ENCODE measurements around the gene MOK.

MOK gene

DNA sequence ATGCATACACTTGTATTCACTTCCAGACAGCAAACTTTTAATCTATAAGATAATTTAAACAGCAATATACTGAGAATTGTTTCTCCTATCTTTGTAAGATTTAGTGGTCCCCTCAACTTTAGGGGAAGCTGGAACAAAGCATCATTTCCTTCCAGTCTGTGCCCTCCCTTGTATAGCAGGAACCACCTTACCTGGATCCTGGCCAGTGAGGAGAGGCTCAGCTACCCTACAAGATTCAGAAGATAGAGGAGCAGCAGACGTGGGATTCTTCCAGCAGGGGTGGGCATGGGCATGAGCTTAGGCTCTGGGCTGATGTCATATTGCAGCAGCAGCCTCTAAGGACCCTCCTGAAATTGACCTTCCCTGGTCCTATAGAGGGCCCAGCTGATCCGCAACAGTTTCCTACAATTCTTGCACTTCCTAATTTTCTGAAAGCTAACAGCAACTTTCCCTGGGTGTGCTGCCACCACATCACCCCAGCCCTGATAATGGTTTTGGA lies 21.3 kb downstream of the MOK start:
- TF ChIP-seq ZNF274 (IDR thresholded peaks at IDR 0.05; ENCODE audit: low read depth, low read length), result no peak
- H3K4me3 ChIP-seq (ENCODE audit: low read length), result no peak overlapping the region

DNA sequence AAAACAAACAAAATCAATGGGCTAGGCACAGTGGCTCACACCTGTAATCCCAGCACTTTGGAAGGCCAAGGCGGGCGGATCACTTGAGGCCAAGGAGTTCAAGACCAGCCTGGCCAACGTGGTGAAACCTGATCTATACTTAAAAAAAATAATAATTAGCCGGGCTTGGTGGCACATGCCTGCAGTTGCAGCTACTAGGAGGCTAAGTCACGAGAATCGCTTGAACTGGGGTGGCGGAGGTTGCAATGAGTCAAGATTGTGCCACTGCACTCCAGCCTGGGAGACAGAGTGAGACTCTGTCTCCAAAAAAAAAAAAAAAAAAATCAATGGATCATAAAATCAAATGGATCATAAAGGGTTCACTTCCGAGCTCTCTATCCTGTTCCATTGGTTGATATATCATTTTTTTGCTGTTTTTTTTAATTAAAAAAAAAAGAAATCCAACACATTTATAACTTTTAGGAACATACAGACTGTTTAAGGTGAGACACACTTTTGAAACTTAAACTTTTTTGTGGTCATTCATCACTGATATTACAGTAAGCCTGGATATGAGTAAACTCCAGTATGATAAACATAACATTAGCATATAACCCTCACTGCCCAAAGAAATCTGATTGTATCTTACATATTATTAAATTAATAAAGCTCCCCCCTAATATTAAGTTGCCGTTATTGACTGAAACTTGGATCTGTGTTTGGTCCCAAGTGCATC lies 22.1 kb downstream of the MOK start:
- no peak overlapping the region for H3K4me3 ChIP-seq (ENCODE audit: low read length)
- no peak for TF ChIP-seq ZNF274 (IDR thresholded peaks at IDR 0.05; ENCODE audit: low read depth, low read length)

DNA sequence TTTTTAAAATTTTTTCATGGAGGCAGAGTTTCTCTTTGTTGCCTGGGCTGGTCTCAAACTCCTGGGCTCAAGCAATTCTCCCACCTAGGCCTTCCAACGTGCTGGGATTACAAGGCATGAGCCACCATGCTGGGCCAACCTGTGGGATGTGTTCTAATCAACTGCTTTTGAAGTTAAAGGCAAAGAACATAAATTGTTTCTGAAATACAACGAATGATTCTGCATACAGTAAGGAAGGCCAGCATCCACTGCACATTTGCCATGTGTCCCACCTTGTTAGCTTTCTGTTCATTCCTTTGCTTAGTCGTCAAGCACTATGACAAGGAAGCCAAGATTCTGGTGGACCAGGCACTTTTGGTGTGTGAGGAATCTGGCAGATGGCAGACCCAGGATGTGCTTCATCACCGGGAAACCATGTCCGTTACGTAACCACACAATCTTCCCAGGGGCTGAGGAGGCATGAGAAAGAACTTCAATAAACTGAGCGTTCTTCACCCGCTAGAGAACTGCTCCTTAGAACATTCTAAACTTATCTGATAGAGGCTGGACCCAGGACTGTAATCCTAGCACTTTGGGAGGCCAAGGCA lies 24.5 kb downstream of the MOK start:
- no peak for TF ChIP-seq ZNF274 (IDR thresholded peaks at IDR 0.05; ENCODE audit: low read depth, low read length)
- no peak overlapping the region for H3K4me3 ChIP-seq (ENCODE audit: low read length)

DNA sequence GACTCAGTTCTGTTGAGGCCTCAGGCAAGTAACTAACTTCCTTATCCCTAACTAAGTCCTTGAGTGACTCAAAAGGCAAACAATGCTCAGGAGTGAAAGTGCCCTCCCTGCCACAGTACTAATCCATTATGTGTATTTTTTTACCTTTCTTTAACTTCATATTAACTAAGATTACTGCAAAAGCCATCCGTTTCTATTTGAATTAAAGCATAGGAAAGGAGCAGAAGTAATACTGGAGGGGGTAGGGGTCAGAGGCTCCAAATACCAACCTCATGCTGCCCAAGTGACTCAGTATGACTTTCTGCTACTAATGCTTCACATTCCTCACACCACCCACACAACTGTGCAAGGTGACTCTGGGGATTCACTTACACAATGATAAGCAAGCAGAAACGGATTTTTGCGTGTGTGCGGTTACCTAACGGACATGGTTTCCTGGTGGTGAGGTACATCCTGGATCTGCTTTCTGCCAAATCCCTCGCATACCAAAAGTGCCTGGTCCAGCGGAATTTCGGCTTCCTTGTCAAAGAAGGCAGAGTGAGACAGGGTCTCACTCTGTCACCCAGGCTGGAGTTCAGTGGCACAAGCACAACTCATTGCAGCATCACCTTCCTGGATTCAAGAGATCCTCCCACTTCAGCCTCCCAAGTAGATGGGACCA lies 25.1 kb downstream of the MOK start:
- TF ChIP-seq ZNF274 (IDR thresholded peaks at IDR 0.05; ENCODE audit: low read depth, low read length), result no peak
- no peak overlapping the region for H3K4me3 ChIP-seq (ENCODE audit: low read length)

DNA sequence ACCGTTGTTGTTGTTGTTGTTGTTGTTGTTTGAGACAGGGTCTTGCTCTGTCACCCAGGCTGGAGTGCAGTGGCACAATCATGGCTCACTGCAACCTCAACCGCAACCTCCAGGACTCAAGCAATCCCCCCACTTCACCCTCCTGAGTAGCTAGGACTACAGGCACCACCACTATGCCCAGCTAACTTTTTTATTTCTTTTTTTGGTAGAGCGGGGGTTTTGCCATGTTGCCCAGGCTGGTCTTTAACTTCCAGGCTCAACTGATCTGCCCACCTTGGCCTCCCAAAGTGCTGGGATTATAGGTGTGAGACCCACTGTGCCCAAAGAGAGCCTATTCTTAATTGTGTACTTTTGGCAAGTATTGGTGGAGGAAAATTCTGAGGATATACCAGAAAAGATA lies 25.7 kb downstream of the MOK start:
- no peak for TF ChIP-seq ZNF274 (IDR thresholded peaks at IDR 0.05; ENCODE audit: low read depth, low read length)
- no peak overlapping the region for H3K4me3 ChIP-seq (ENCODE audit: low read length)

DNA sequence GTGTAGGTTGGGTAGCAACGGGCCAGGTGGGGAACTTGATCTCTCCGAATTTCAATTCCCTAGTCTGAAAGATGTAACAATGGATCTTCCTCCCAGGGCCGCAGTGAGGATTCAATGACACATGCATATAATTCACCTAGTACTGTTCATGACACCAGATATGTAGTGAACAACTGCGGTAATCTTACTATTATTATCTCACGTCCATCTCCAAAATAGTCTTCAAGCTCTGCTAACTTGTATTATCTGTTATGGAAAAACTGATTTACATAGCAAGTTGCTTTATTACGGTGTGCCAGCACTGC lies 26.4 kb downstream of the MOK start:
- no peak overlapping the region for H3K4me3 ChIP-seq (ENCODE audit: low read length)
- TF ChIP-seq ZNF274 (IDR thresholded peaks at IDR 0.05; ENCODE audit: low read depth, low read length), result no peak

DNA sequence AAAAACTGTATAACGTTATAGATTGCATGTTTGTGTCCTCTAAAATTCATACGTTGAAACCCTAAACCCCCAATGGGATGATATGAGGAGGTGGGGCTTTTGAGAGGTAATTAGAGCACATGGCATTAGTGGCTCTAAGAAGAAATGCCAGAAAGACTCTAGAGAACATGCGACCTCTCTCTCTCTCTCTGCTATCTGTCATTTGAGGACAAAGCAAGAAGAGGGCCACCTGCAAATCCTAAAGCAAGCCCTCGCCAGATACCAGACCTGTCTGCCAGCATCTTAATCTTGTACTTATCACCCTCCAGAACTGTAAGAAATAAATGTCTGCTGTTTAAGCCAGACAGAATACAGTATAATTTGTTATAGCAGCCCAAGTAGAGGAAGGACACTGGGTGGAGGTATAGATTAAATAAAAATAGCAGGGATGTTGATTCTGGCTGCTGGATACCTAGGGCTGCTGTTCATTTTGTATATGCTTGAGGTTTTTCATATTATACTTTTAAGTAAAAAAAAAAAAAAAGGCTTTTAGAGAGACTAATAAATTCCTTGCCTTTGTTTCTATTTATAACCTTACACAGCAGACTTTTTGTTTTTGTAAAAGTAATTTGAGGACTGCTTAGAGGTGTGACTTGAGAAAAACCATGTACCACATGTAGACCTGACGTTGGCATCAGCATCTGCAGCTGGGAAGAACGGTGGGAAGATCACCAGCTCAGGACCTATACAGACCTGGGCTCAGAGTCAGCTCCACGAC lies 26.9 kb downstream of the MOK start:
- no peak for TF ChIP-seq ZNF274 (IDR thresholded peaks at IDR 0.05; ENCODE audit: low read depth, low read length)

DNA sequence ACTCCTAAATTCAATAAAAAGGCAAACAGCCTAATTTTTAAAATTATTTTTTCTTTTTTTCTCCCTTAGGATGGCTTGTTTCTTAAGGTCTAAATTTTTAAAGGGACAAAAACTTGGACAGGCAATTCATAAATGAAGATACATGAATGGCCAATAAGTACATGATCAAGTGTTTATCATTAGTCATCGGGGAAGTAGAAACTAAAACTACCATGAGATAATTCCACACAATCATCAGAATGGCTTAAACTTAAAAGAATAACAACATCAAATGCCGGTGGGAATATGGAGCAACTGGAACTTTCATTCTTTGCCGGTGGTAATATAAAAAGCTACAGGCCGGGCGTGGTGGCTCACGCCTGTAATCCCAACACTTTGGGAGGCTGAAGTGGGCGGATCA lies 29.1 kb downstream of the MOK start:
- no peak overlapping the region for H3K4me3 ChIP-seq (ENCODE audit: low read length)
- no peak for TF ChIP-seq ZNF274 (IDR thresholded peaks at IDR 0.05; ENCODE audit: low read depth, low read length)

More for the DNA sequence above, 26.9 kb downstream of the MOK start:
- no peak overlapping the region for H3K4me3 ChIP-seq (ENCODE audit: low read length)

DNA sequence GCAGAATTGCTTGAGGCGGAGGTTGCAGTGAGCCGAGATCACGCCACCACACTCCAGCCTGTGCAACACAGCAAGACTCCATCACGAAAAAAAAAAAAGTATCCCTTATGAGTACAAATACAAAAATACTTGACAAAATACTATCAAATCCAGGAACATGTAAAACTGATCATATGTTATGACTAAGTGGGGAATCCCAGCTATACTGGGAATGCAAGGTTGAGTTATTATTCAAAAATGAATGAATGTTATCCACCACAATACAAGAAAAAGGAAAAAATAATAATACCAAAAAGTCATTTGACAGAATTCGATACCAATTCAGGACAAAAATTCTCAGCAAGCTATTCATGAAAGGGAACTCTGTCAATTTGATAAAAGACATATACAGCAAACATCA lies 32.6 kb downstream of the MOK start:
- H3K4me3 ChIP-seq (ENCODE audit: low read length), result no peak overlapping the region
- no peak for TF ChIP-seq ZNF274 (IDR thresholded peaks at IDR 0.05; ENCODE audit: low read depth, low read length)

DNA sequence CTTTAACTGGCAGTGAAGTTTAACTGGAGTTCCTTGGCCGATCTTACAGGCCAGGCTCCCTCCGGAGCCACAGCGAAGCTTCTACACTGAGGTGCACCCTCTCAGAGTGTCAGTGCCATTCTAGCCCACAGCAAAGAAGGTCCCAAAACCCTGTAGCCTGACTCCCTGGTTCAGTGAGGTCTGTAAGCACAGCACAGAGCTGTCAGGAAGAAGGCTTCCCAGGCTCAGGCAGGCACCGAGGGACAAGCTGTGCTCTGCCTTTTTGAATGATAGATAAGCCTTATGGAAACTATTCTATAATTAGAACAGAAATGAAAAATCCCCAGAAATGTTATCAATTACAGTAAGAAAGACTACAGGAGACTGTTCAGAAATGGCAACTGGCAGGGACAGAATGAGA lies 40.2 kb downstream of the MOK start:
- TF ChIP-seq ZNF274 (IDR thresholded peaks at IDR 0.05; ENCODE audit: low read depth, low read length), result no peak
- no peak overlapping the region for H3K4me3 ChIP-seq (ENCODE audit: low read length)

DNA sequence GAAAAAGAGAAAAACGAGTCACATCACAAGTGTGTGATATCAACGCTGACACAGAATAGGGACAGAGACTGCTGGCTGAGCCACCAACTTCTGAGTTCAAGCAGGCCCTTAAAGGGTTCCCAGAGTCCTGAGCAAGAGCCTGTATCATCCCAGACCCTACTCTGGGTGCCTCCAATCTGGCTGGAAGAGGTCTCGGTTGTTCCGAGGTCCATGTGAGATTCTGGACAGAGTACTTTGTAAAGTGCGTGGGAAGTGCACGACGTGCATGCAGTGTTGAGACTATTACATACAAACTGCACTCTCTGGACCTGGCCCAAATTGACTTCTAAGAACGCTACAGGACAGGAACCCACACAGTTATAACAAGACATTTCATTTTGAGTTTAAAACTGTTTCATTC lies 40.6 kb downstream of the MOK start:
- no peak for TF ChIP-seq ZNF274 (IDR thresholded peaks at IDR 0.05; ENCODE audit: low read depth, low read length)

DNA sequence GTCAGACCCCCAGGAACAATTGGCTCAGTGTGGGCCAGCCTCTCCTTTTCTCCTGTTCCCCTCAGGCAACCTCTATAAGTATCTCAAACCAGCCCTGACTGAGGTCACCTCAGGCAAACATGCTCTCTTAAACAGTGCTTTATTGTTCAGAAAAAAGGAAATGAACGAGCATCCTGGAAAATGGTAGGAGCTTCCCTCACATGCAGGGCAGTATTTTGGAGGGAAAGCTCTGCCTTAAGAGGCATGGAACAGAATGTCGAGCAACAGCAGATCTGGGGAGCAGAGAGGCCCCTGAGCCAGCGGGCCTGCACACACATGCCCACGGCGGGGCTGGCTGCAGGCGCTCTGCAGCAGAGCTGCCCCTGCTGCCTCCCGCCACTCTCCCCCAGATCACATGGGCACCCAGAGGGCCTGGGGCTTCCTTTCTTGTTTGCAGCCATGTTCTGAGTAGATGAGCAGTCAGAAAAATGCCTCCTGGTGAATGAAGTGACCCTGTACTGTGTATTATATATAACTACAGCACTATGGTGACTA lies 42.0 kb downstream of the MOK start:
- no peak for TF ChIP-seq ZNF274 (IDR thresholded peaks at IDR 0.05; ENCODE audit: low read depth, low read length)
- H3K4me3 ChIP-seq (ENCODE audit: low read length), result no peak overlapping the region

More for the DNA sequence above, 40.6 kb downstream of the MOK start:
- no peak overlapping the region for H3K4me3 ChIP-seq (ENCODE audit: low read length)

DNA sequence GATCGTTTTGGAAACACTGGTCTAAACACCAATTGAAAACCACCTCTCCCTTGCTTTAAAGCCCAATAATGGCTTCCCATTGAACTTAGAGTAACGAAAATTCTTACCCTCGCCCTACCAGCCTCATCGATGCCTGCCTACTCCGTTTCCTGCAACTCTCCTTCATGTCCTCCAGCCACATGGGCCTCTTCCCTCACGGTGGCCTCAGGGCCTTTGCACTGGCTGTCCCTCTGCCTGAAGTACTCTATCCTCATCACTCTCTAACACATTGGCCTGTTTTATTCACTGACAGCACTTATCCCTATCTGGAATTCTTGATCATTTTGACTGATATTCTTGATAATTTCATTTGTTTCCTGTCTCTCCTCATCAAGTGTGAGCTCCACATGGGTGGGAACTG lies 46.8 kb downstream of the MOK start:
- H3K4me3 ChIP-seq (ENCODE audit: low read length), result no peak overlapping the region

DNA sequence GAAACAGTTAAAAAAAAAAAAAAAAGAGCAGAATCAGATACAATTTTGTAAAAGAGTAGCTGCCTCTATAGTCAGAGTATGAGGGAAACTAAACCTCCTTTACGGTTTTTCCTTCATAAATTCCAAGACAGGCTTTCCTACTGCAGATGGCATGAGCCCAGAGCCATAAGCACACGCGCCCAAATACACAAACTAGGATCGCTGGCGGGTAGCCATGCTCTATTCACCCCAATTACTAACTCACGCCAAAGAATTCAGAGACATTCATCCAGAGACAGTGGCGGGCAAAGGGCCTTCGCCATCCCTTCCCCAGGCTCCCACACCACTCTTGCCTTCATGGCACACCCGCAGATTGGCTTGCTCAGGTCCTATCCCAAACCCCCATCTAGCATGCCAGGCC lies 48.2 kb downstream of the MOK start:
- TF ChIP-seq ZNF274 (IDR thresholded peaks at IDR 0.05; ENCODE audit: low read depth, low read length), result no peak
- no peak overlapping the region for H3K4me3 ChIP-seq (ENCODE audit: low read length)

More for the DNA sequence above, 46.8 kb downstream of the MOK start:
- no peak for TF ChIP-seq ZNF274 (IDR thresholded peaks at IDR 0.05; ENCODE audit: low read depth, low read length)

Data from GM08714 (cell line).